DND-41 (cell line): ENCODE data around the gene CRYBB2.

Source experiments
- EZH2 ChIP-seq: IDR thresholded peaks from 3 replicates; pipeline ENCODE4 v1.6.1; 2012; ENCODE audit warnings: borderline replicate concordance, low read depth, mild to moderate bottlenecking, moderate library complexity, low read length, inconsistent platforms; ENCODE audit not compliant: severe bottlenecking
- TF ChIP-seq, protein P1 (sequence below): IDR thresholded peaks from 2 replicates; pipeline ENCODE4 v1.5.1; 2012; ENCODE audit warnings: borderline replicate concordance, low read length, moderate library complexity, mild to moderate bottlenecking; ENCODE audit not compliant: poor library complexity, severe bottlenecking; ENCODE audit errors: extremely low read depth

DNA sequence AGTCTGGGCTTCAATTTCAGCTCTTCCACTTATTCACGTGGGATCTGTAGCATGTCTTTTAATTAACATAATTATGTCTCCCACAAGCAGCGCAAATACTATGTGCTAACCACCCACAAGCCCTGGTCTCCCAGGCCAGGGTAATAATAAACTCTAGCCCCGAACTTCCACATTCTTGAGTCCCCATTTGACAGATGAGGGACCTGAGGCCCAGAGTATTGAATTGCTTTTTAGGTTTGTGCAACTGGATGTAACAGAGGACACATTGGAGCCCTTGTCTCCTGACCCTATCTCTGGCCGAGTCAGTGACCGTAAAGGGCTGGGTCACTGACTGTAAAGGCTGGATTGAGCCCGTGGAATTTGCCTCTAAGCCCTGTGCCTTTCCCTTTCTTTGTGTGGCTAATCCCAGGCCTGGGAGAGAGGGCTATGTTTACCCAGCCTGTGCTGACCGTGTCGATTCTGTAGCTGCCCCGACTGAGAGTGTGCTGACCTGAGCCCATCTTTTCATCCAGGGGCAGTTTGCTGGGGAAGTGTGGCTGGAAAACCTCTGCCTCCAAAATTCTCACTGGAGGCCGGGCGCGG is 3.9 kb downstream of the CRYBB2 start:
- TF ChIP-seq, protein P1, sequence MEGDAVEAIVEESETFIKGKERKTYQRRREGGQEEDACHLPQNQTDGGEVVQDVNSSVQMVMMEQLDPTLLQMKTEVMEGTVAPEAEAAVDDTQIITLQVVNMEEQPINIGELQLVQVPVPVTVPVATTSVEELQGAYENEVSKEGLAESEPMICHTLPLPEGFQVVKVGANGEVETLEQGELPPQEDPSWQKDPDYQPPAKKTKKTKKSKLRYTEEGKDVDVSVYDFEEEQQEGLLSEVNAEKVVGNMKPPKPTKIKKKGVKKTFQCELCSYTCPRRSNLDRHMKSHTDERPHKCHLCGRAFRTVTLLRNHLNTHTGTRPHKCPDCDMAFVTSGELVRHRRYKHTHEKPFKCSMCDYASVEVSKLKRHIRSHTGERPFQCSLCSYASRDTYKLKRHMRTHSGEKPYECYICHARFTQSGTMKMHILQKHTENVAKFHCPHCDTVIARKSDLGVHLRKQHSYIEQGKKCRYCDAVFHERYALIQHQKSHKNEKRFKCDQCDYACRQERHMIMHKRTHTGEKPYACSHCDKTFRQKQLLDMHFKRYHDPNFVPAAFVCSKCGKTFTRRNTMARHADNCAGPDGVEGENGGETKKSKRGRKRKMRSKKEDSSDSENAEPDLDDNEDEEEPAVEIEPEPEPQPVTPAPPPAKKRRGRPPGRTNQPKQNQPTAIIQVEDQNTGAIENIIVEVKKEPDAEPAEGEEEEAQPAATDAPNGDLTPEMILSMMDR: no peak
- TF ChIP-seq EZH2: no peak
